SK-N-SH (cell line): ENCODE results near the gene PHF3.

Experiments used
- CTCF ChIP-seq: fragments of 200-600 bp; sonication (generic); IDR thresholded peaks from 2 replicates; pipeline ENCODE4 v1.6.1; 2017; ENCODE audit warnings: antibody characterized with exemption, mild to moderate bottlenecking, moderate library complexity
- GABPA ChIP-seq: IDR thresholded peaks from 2 replicates; pipeline ENCODE4 v1.4.0; 2012; ENCODE audit warnings: low read depth, mild to moderate bottlenecking
- MXI1 ChIP-seq: IDR thresholded peaks from 2 replicates; pipeline ENCODE4 v1.6.1; 2012; ENCODE audit warnings: mild to moderate bottlenecking, low read depth, low read length, improper control_type of control experiment
- PBX3 ChIP-seq: IDR thresholded peaks from 2 replicates; pipeline ENCODE4; 2012
- POLR2AphosphoS5 ChIP-seq: IDR thresholded peaks from 2 replicates; pipeline ENCODE4 v1.6.1; 2012; ENCODE audit warnings: low read depth, low read length
- RCOR1 ChIP-seq: fragments of 150-350 bp; IDR thresholded peaks from 2 replicates; pipeline ENCODE4 v1.6.1; 2017; ENCODE audit warnings: antibody characterized with exemption, low read length
- REST ChIP-seq: IDR thresholded peaks from 2 replicates; pipeline ENCODE4 v1.6.1; 2012; ENCODE audit warnings: mild to moderate bottlenecking, low read depth, low read length, moderate library complexity

- no peak for TF ChIP-seq RCOR1
- no peak for TF ChIP-seq MXI1
- TF ChIP-seq CTCF: no peak
- no peak for TF ChIP-seq GABPA
- TF ChIP-seq REST: no peak
- no peak for TF ChIP-seq PBX3
- TF ChIP-seq POLR2AphosphoS5: no peak
These were observed 41.7 kb downstream of the PHF3 start for GRCh38 chr6:63677282-63677681.
